Kidney (tissue), 14 donors: ENCODE data around the gene SORBS2. TPM values are rescaled to one million over a fixed set of nuclear protein-coding genes. Genes with fewer than 3 reads are reported as not detected.

Source experiments
- DNase-seq, 5 donors: peaks; one replicate each; pipeline ENCODE4 v3.0.0-alpha.2; 2013 to 2020
- FAIRE-seq: peaks from 2 replicates; lab custom pipeline; 2012; peaks lifted over from hg19 to GRCh38; lab: Jason Lieb, UNC
- H3K27ac ChIP-seq, 2 donors: one replicate each; pipeline ENCODE4 v1.7.0; 2013; ENCODE audit warnings: low read depth in 2 of 2, low read length in 2 of 2, inconsistent platforms in 1 of 2
- H3K27me3 ChIP-seq: one replicate; pipeline ENCODE4 v1.7.1; 2013; ENCODE audit warnings: low read length, inconsistent platforms; ENCODE audit not compliant: control insufficient read depth, insufficient read depth
- H3K36me3 ChIP-seq, 3 donors: one replicate each; pipeline versions ENCODE4 v1.7.0 to v1.7.1; 2013; ENCODE audit warnings: low read length in 3 of 3, control low read depth in 1 of 3, inconsistent platforms in 1 of 3; ENCODE audit not compliant: insufficient read depth in 3 of 3, control insufficient read depth in 2 of 3
- H3K4me1 ChIP-seq, 3 donors: one replicate each; pipeline versions ENCODE4 v1.7.0 to v1.7.1; 2013; ENCODE audit warnings: low read length in 3 of 3, inconsistent platforms in 1 of 3, low read depth in 1 of 3; ENCODE audit not compliant: control insufficient read depth in 2 of 3, insufficient read depth in 2 of 3
- H3K4me3 ChIP-seq, 3 donors: one replicate each; pipeline versions ENCODE4 v1.7.0 to v1.8.1; 2013; ENCODE audit warnings: low read length in 3 of 3, control low read depth in 1 of 3, inconsistent platforms in 1 of 3
- H3K9ac ChIP-seq, 3 donors: one replicate each; pipeline versions ENCODE4 v1.7.0 to v1.7.1; 2013; ENCODE audit warnings: low read length in 3 of 3, control low read depth in 1 of 3, inconsistent platforms in 1 of 3
- H3K9me3 ChIP-seq, 3 donors: one replicate each; pipeline versions ENCODE4 v1.7.0 to v1.7.1; 2013; ENCODE audit warnings: low read length in 3 of 3, control low read depth in 1 of 3, inconsistent platforms in 1 of 3; ENCODE audit not compliant: control insufficient read depth in 2 of 3, insufficient read depth in 1 of 3
- CTCF ChIP-seq: IDR thresholded peaks from 3 replicates; pipeline ENCODE4 v1.5.1; 2012; ENCODE audit warnings: mild to moderate bottlenecking, moderate library complexity, borderline replicate concordance; ENCODE audit not compliant: insufficient read depth; ENCODE audit errors: extremely low read depth
- intact Hi-C: fragments of 100-400 bp; cut with DNase I; formaldehyde crosslinking; loops from one replicate; pipeline ENCODE4 v1.11.1; 2022
- polyA plus RNA-seq: library from polyadenylated mRNA; stranded (reverse); fragments of 350-450 nt; fragmentation: Illumina TruSeq; extraction: RNeasy Lipid Tissue Mini Kit (QIAGEN cat#74804); gene quantifications from one replicate; pipeline ENCODE4 v1.2.3, GENCODE V29; 2014; ENCODE audit warnings: low read depth, low replicate concordance; ENCODE audit not compliant: insufficient read depth
- total RNA-seq: library from RNA; stranded (reverse); fragmentation: NEBNext Ultra II Directional; extraction: Animal tissue kit (Norgen Biotek cat#: 25700); gene quantifications from one replicate; pipeline ENCODE4 v1.2.1, GENCODE V29; 2021
- donor health status: control.
- donor health status: control.
- donor health status: control.
- donor health status: control.
- donor health status: control.
- donor health status: DM: yes; HTN: yes; CAD: no.
- donor health status: Normal renal cell carcinoma (clear cell type).

SORBS2 gene
- total and polyA plus RNA-seq, 2 donors from 2014 or later = 26.0 to 127 TPM

- Histone ChIP-seq H3K9ac (no peak overlapping the region), H3K4me3 (no peak overlapping the region), H3K27ac (no peak overlapping the region), H3K36me3 (no peaks in the 10 kb centered on the region), H3K9me3 (no peaks in the 10 kb centered on the region), H3K27me3 (no peaks in the 10 kb centered on the region), H3K4me1 (no peaks in the 10 kb centered on the region)
- intact Hi-C loops = no loop called here
- no peak for FAIRE-seq
- TF ChIP-seq CTCF = no peak
- DNase-seq = peak in 3 of 5 donors; percentile 44 to 69 (median 66)
These were observed 35.5 kb upstream of the SORBS2 start for GRCh38 chr4:185847352-185848097.

GRCh38 chr4:185846505-185847150, 34.6 kb upstream of the SORBS2 start:
- no peak overlapping the region for H3K9ac ChIP-seq
- H3K27me3 ChIP-seq = no peaks in the 10 kb centered on the region
- no peaks in the 10 kb centered on the region for H3K36me3 ChIP-seq
- FAIRE-seq = no peak
- H3K27ac ChIP-seq = no peak overlapping the region
- intact Hi-C loops = no loop called here
- H3K9me3 ChIP-seq = no peaks in the 10 kb centered on the region
- peak in 1 of 5 donors; percentile 26 for DNase-seq
- H3K4me1 ChIP-seq = no peaks in the 10 kb centered on the region
- no peak for TF ChIP-seq CTCF
- H3K4me3 ChIP-seq = no peak overlapping the region

- Histone ChIP-seq H3K4me3 (no peak overlapping the region), H3K9me3 (no peaks in the 10 kb centered on the region), H3K27me3 (no peaks in the 10 kb centered on the region), H3K9ac (no peak overlapping the region), H3K4me1 (no peaks in the 10 kb centered on the region), H3K36me3 (no peaks in the 10 kb centered on the region), H3K27ac (no peak overlapping the region)
- intact Hi-C loops = no loop called here
- DNase-seq = no peak
- no peak for FAIRE-seq
- TF ChIP-seq CTCF = no peak
These were observed 34.0 kb upstream of the SORBS2 start for GRCh38 chr4:185845966-185846365.
